ENCODE data around the gene OSBPL3. TPM values are rescaled to one million over a fixed set of nuclear protein-coding genes. Genes with fewer than 3 reads are reported as not detected.

The OSBPL3 gene
- total RNA-seq, 1 experiment from 2014 or later = 149 TPM

DNA sequence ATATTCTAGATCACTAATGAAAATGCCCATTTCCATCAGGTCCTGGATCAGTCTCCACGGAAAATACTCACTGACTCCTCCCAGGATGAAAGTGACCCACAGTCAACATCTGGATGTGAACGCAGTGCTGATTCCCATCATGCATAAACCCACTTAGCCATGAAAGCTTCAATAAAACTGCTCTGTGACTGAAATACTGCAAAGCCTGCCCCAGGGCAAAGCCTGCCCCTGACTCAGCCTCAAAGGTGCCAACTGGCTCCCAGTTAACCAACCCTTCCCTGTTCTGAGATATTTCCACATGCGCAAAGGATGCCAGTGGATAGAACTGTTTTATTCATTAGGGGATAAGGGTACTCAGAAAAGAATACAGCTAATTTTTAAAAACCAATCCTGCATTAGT lies 24.0 kb downstream of the OSBPL3 start:
- Histone ChIP-seq H3K4me3 (ENCODE audit: low read length) (no peak overlapping the region), H3K27ac (ENCODE audit: low read length) (0 out of 2 replicates have a peak overlapping the region, but pooled peaks have one; percentile 8), H2AFZ (ENCODE audit: low read length) (no peak overlapping the region), H3K4me2 (ENCODE audit: low read depth, low read length, poor library complexity, severe bottlenecking) (no peak overlapping the region), H3K9me2 (replicated peaks; ENCODE audit: insufficient read depth, low read length) (no peaks in the 10 kb centered on the region), H4K20me1 (ENCODE audit: insufficient read depth, low read depth, low read length) (peaks cover 59% of the 10 kb centered on the region), H3K79me2 (ENCODE audit: low read length) (peaks cover 100% of the 10 kb centered on the region), H3K9ac (ENCODE audit: low read length) (no peak overlapping the region), H3K9me3 (ENCODE audit: low read length) (no peaks in the 10 kb centered on the region), H3K27me3 (ENCODE audit: low read length) (no peaks in the 10 kb centered on the region), H3K36me3 (ENCODE audit: insufficient read depth, low read length) (peaks cover 6% of the 10 kb centered on the region; the same call in 1 of the 2 replicates), H3K4me1 (ENCODE audit: low read length) (peaks cover 100% of the 10 kb centered on the region)
- no peak for DNase-seq

- Histone ChIP-seq H4K20me1 (ENCODE audit: insufficient read depth, low read depth, low read length) (peaks cover 54% of the 10 kb centered on the region), H3K36me3 (ENCODE audit: insufficient read depth, low read length) (peaks cover 6% of the 10 kb centered on the region; the same call in 1 of the 2 replicates), H3K27ac (ENCODE audit: low read length) (peak overlapping the region; percentile 74), H3K79me2 (ENCODE audit: low read length) (peaks cover 100% of the 10 kb centered on the region), H3K9me2 (replicated peaks; ENCODE audit: insufficient read depth, low read length) (no peaks in the 10 kb centered on the region), H2AFZ (ENCODE audit: low read length) (no peak overlapping the region), H3K4me2 (ENCODE audit: low read depth, low read length, poor library complexity, severe bottlenecking) (peak overlapping the region; percentile 28), H3K27me3 (ENCODE audit: low read length) (no peaks in the 10 kb centered on the region), H3K9me3 (ENCODE audit: low read length) (no peaks in the 10 kb centered on the region), H3K9ac (ENCODE audit: low read length) (no peak overlapping the region), H3K4me1 (ENCODE audit: low read length) (peaks cover 100% of the 10 kb centered on the region), H3K4me3 (ENCODE audit: low read length) (no peak overlapping the region)
- DNase-seq = no peak
Measured at GRCh38 chr7:24955313-24955712, 24.7 kb downstream of the OSBPL3 start.

GRCh38 chr7:24952464-24952863 lies 27.5 kb downstream of the OSBPL3 start:
- no peak for DNase-seq
- Histone ChIP-seq H3K4me2 (ENCODE audit: low read depth, low read length, poor library complexity, severe bottlenecking) (peak overlapping the region; percentile 38), H2AFZ (ENCODE audit: low read length) (no peak overlapping the region), H3K36me3 (ENCODE audit: insufficient read depth, low read length) (0 out of 2 replicates have a peak, but pooled peaks cover 4% of the 10 kb centered on the region), H3K4me1 (ENCODE audit: low read length) (peaks cover 100% of the 10 kb centered on the region), H3K79me2 (ENCODE audit: low read length) (peaks cover 100% of the 10 kb centered on the region), H3K27ac (ENCODE audit: low read length) (peak overlapping the region; percentile 74), H3K27me3 (ENCODE audit: low read length) (no peaks in the 10 kb centered on the region), H3K9me2 (replicated peaks; ENCODE audit: insufficient read depth, low read length) (no peaks in the 10 kb centered on the region), H4K20me1 (ENCODE audit: insufficient read depth, low read depth, low read length) (peaks cover 46% of the 10 kb centered on the region), H3K9ac (ENCODE audit: low read length) (0 out of 2 replicates have a peak overlapping the region, but pooled peaks have one; percentile 35), H3K9me3 (ENCODE audit: low read length) (no peaks in the 10 kb centered on the region), H3K4me3 (ENCODE audit: low read length) (0 out of 2 replicates have a peak overlapping the region, but pooled peaks have one; percentile 0)

- Histone ChIP-seq H3K27ac (ENCODE audit: low read length) (peak overlapping the region; percentile 74), H3K79me2 (ENCODE audit: low read length) (peaks cover 100% of the 10 kb centered on the region), H3K9me2 (replicated peaks; ENCODE audit: insufficient read depth, low read length) (no peaks in the 10 kb centered on the region), H3K27me3 (ENCODE audit: low read length) (no peaks in the 10 kb centered on the region), H3K4me2 (ENCODE audit: low read depth, low read length, poor library complexity, severe bottlenecking) (peak overlapping the region; percentile 38), H4K20me1 (ENCODE audit: insufficient read depth, low read depth, low read length) (peaks cover 56% of the 10 kb centered on the region), H2AFZ (ENCODE audit: low read length) (no peak overlapping the region), H3K36me3 (ENCODE audit: insufficient read depth, low read length) (no peaks in the 10 kb centered on the region), H3K4me1 (ENCODE audit: low read length) (peaks cover 100% of the 10 kb centered on the region), H3K9me3 (ENCODE audit: low read length) (no peaks in the 10 kb centered on the region), H3K4me3 (ENCODE audit: low read length) (peak overlapping the region; percentile 0; the same call in 1 of the 2 replicates), H3K9ac (ENCODE audit: low read length) (peak overlapping the region; percentile 35)
- no peak for DNase-seq
Measured at GRCh38 chr7:24951441-24951980, 28.5 kb downstream of the OSBPL3 start.

DNA sequence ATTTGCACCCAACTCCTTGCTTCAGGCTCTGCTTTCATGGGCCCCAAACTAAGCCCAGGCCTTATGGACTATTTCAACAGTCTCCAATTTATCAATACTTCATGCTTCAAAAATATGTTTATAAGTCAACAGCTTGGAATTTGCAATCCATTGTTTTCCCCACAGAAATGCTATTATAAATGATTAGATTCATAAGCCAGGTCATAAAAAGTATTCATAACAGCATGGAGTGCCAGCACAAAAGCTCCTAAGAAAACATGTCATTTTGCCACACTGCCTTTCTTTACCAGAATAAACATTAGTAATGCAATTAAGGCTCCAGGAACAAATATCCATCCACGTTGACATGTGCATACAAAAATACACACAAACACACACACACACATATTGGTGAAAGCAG lies 30.1 kb downstream of the OSBPL3 start:
- H3K27ac ChIP-seq (ENCODE audit: low read length) = peak overlapping the region; percentile 38; the same call in 1 of the 2 replicates
- H4K20me1 ChIP-seq (ENCODE audit: insufficient read depth, low read depth, low read length) = peaks cover 53% of the 10 kb centered on the region
- DNase-seq = no peak
- H3K4me3 ChIP-seq (ENCODE audit: low read length) = no peak overlapping the region
- peaks cover 100% of the 10 kb centered on the region for H3K79me2 ChIP-seq (ENCODE audit: low read length)
- H3K9me2 ChIP-seq (replicated peaks; ENCODE audit: insufficient read depth, low read length) = no peaks in the 10 kb centered on the region
- no peaks in the 10 kb centered on the region for H3K9me3 ChIP-seq (ENCODE audit: low read length)
- no peaks in the 10 kb centered on the region for H3K27me3 ChIP-seq (ENCODE audit: low read length)
- peaks cover 6% of the 10 kb centered on the region; the same call in 1 of the 2 replicates for H3K36me3 ChIP-seq (ENCODE audit: insufficient read depth, low read length)
- H3K9ac ChIP-seq (ENCODE audit: low read length) = no peak overlapping the region
- H2AFZ ChIP-seq (ENCODE audit: low read length) = no peak overlapping the region
- peaks cover 98% of the 10 kb centered on the region for H3K4me1 ChIP-seq (ENCODE audit: low read length)
- no peak overlapping the region for H3K4me2 ChIP-seq (ENCODE audit: low read depth, low read length, poor library complexity, severe bottlenecking)

GRCh38 chr7:24948739-24949138 lies 31.2 kb downstream of the OSBPL3 start:
- H2AFZ ChIP-seq (ENCODE audit: low read length) = no peak overlapping the region
- H3K9me2 ChIP-seq (replicated peaks; ENCODE audit: insufficient read depth, low read length) = no peaks in the 10 kb centered on the region
- peaks cover 6% of the 10 kb centered on the region; the same call in 1 of the 2 replicates for H3K36me3 ChIP-seq (ENCODE audit: insufficient read depth, low read length)
- H3K9me3 ChIP-seq (ENCODE audit: low read length) = no peaks in the 10 kb centered on the region
- no peak overlapping the region for H3K4me3 ChIP-seq (ENCODE audit: low read length)
- H3K4me2 ChIP-seq (ENCODE audit: low read depth, low read length, poor library complexity, severe bottlenecking) = peak overlapping the region; percentile 20
- peak overlapping the region; percentile 54 for H3K27ac ChIP-seq (ENCODE audit: low read length)
- peaks cover 100% of the 10 kb centered on the region for H3K79me2 ChIP-seq (ENCODE audit: low read length)
- H3K27me3 ChIP-seq (ENCODE audit: low read length) = no peaks in the 10 kb centered on the region
- no peak for DNase-seq
- peaks cover 95% of the 10 kb centered on the region for H3K4me1 ChIP-seq (ENCODE audit: low read length)
- no peak overlapping the region for H3K9ac ChIP-seq (ENCODE audit: low read length)
- peaks cover 51% of the 10 kb centered on the region for H4K20me1 ChIP-seq (ENCODE audit: insufficient read depth, low read depth, low read length)

- peak overlapping the region; percentile 54; the same call in 1 of the 2 replicates for H3K27ac ChIP-seq (ENCODE audit: low read length)
- H4K20me1 ChIP-seq (ENCODE audit: insufficient read depth, low read depth, low read length) = peaks cover 60% of the 10 kb centered on the region
- H3K9ac ChIP-seq (ENCODE audit: low read length) = no peak overlapping the region
- H3K36me3 ChIP-seq (ENCODE audit: insufficient read depth, low read length) = peaks cover 9% of the 10 kb centered on the region; the same call in 1 of the 2 replicates
- no peak overlapping the region for H2AFZ ChIP-seq (ENCODE audit: low read length)
- H3K79me2 ChIP-seq (ENCODE audit: low read length) = peaks cover 100% of the 10 kb centered on the region
- DNase-seq = no peak
- no peaks in the 10 kb centered on the region for H3K9me2 ChIP-seq (replicated peaks; ENCODE audit: insufficient read depth, low read length)
- H3K27me3 ChIP-seq (ENCODE audit: low read length) = no peaks in the 10 kb centered on the region
- no peak overlapping the region for H3K4me3 ChIP-seq (ENCODE audit: low read length)
- H3K4me2 ChIP-seq (ENCODE audit: low read depth, low read length, poor library complexity, severe bottlenecking) = no peak overlapping the region
- H3K9me3 ChIP-seq (ENCODE audit: low read length) = no peaks in the 10 kb centered on the region
- peaks cover 94% of the 10 kb centered on the region for H3K4me1 ChIP-seq (ENCODE audit: low read length)
Measured at GRCh38 chr7:24946467-24946866, 33.5 kb downstream of the OSBPL3 start.

DNA sequence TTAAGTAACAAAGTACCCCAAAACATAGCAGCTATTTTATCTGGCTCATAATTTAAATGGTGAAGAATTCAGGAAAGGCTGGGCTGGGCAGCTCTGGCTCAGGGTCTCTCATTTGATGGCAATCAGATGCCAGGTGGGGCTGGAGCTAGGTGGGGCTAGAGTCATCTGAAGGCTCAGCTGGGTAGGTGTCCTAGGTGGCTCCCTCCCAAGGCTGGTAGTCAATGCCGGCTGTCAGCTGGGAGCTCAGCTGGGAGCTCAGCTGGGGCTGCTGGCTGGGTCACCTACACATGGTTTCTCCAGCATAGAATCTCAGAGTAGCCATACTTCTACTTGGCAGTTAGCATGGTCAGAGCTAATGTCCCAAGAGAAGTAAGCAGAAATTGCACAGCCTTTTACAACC lies 34.1 kb downstream of the OSBPL3 start:
- no peaks in the 10 kb centered on the region for H3K9me3 ChIP-seq (ENCODE audit: low read length)
- H2AFZ ChIP-seq (ENCODE audit: low read length) = no peak overlapping the region
- peak overlapping the region; percentile 54; the same call in 1 of the 2 replicates for H3K27ac ChIP-seq (ENCODE audit: low read length)
- no peak overlapping the region for H3K9ac ChIP-seq (ENCODE audit: low read length)
- peaks cover 100% of the 10 kb centered on the region for H3K79me2 ChIP-seq (ENCODE audit: low read length)
- peaks cover 56% of the 10 kb centered on the region for H4K20me1 ChIP-seq (ENCODE audit: insufficient read depth, low read depth, low read length)
- H3K36me3 ChIP-seq (ENCODE audit: insufficient read depth, low read length) = peaks cover 9% of the 10 kb centered on the region; the same call in 1 of the 2 replicates
- no peak for DNase-seq
- no peak overlapping the region for H3K4me3 ChIP-seq (ENCODE audit: low read length)
- H3K4me2 ChIP-seq (ENCODE audit: low read depth, low read length, poor library complexity, severe bottlenecking) = no peak overlapping the region
- H3K27me3 ChIP-seq (ENCODE audit: low read length) = no peaks in the 10 kb centered on the region
- no peaks in the 10 kb centered on the region for H3K9me2 ChIP-seq (replicated peaks; ENCODE audit: insufficient read depth, low read length)
- H3K4me1 ChIP-seq (ENCODE audit: low read length) = peaks cover 93% of the 10 kb centered on the region
